Neural progenitor cell (in vitro differentiated cells): ENCODE results near the gene KIRREL3. TPM values are rescaled to one million over a fixed set of nuclear protein-coding genes. Genes with fewer than 3 reads are reported as not detected.
A peak's percentile ranks its signal among the peaks of the same experiment; 100 is the strongest.

Experiments used
- DNase-seq: peaks from one replicate; pipeline ENCODE4 v3.0.0-alpha.2; 2016; ENCODE audit warnings: low spot score
- H2AFZ ChIP-seq: fragments of 200-600 bp; sonication (generic); replicated peaks from 2 replicates; pipeline ENCODE4 v1.6.1; 2016; ENCODE audit warnings: antibody characterized with exemption
- H3F3A ChIP-seq: fragments of 200-600 bp; sonication (generic); 2 replicates; pipeline ENCODE4 v1.6.1; 2016; ENCODE audit warnings: antibody characterized with exemption, low read depth
- H3K27ac ChIP-seq: fragments of 200-600 bp; sonication (generic); 2 replicates; pipeline ENCODE4 v1.5.1; 2016; ENCODE audit warnings: mild to moderate bottlenecking
- H3K27me3 ChIP-seq: fragments of 200-600 bp; sonication (generic); 2 replicates; pipeline ENCODE4 v1.6.1; 2016; ENCODE audit warnings: mild to moderate bottlenecking, moderate library complexity
- H3K36me3 ChIP-seq: fragments of 200-600 bp; sonication (generic); 2 replicates; pipeline ENCODE4 v1.5.1; 2016
- H3K4me1 ChIP-seq: fragments of 200-600 bp; sonication (generic); 2 replicates; pipeline ENCODE4 v1.6.1; 2016; ENCODE audit warnings: mixed run types
- H3K4me2 ChIP-seq: fragments of 200-600 bp; sonication (generic); 2 replicates; pipeline ENCODE4 v1.6.1; 2016
- H3K4me3 ChIP-seq: fragments of 200-600 bp; sonication (generic); 2 replicates; pipeline ENCODE4 v1.5.1; 2016
- H3K79me2 ChIP-seq: fragments of 200-600 bp; sonication (generic); 2 replicates; pipeline ENCODE4 v1.6.1; 2016; ENCODE audit warnings: low read depth
- H3K9ac ChIP-seq: fragments of 200-600 bp; sonication (generic); 2 replicates; pipeline ENCODE4 v1.6.1; 2016
- H3K9me3 ChIP-seq: fragments of 200-600 bp; sonication (generic); 2 replicates; pipeline ENCODE4 v1.5.1; 2016; ENCODE audit warnings: low read depth
- H4K20me1 ChIP-seq: fragments of 200-600 bp; sonication (generic); 2 replicates; pipeline ENCODE4 v1.6.1; 2016; ENCODE audit warnings: low read depth
- H3K27ac Mint-ChIP-seq: 3 replicates; pipeline ENCODE4 v1.8.0; 2021; ENCODE audit warnings: mixed read lengths
- H3K27me3 Mint-ChIP-seq: 2 replicates; pipeline ENCODE4 v1.8.0; 2022; ENCODE audit warnings: low read depth, mild to moderate bottlenecking, inconsistent platforms, moderate library complexity, mixed read lengths; ENCODE audit not compliant: insufficient read depth
- H3K36me3 Mint-ChIP-seq: 3 replicates; pipeline ENCODE4 v1.8.0; 2021; ENCODE audit warnings: mixed read lengths
- H3K4me1 Mint-ChIP-seq: 3 replicates; pipeline ENCODE4 v1.8.0; 2021; ENCODE audit warnings: mixed read lengths
- H3K4me3 Mint-ChIP-seq: 3 replicates; pipeline ENCODE4 v1.8.0; 2021; ENCODE audit warnings: mild to moderate bottlenecking, moderate library complexity, mixed read lengths
- H3K9me3 Mint-ChIP-seq: 3 replicates; pipeline ENCODE4 v1.8.0; 2020; ENCODE audit warnings: mixed read lengths
- EZH2 ChIP-seq: fragments of 200-600 bp; sonication (generic); IDR thresholded peaks from 2 replicates; pipeline ENCODE4 v1.6.1; 2017; ENCODE audit warnings: antibody characterized with exemption, mild to moderate bottlenecking, moderate library complexity
- EZH2phosphoT487 ChIP-seq: fragments of 200-600 bp; sonication (generic); IDR thresholded peaks from 2 replicates; pipeline ENCODE4 v1.6.1; 2017; ENCODE audit warnings: antibody characterized with exemption
- total RNA-seq: library from RNA; depleted of rRNA; stranded (reverse); fragments of >200 nt; gene quantifications from 2 replicates; pipeline ENCODE4 v1.2.3, GENCODE V29; 2015; ENCODE audit warnings: low replicate concordance
- TF ChIP-seq, protein P1 (sequence below): fragments of 200-600 bp; sonication (generic); IDR thresholded peaks from 2 replicates; pipeline ENCODE4 v1.5.1; 2017; ENCODE audit warnings: antibody characterized with exemption, mild to moderate bottlenecking

Gene KIRREL3
- total RNA-seq, 1 donor from 2014 or later, result 1.1 TPM

DNA sequence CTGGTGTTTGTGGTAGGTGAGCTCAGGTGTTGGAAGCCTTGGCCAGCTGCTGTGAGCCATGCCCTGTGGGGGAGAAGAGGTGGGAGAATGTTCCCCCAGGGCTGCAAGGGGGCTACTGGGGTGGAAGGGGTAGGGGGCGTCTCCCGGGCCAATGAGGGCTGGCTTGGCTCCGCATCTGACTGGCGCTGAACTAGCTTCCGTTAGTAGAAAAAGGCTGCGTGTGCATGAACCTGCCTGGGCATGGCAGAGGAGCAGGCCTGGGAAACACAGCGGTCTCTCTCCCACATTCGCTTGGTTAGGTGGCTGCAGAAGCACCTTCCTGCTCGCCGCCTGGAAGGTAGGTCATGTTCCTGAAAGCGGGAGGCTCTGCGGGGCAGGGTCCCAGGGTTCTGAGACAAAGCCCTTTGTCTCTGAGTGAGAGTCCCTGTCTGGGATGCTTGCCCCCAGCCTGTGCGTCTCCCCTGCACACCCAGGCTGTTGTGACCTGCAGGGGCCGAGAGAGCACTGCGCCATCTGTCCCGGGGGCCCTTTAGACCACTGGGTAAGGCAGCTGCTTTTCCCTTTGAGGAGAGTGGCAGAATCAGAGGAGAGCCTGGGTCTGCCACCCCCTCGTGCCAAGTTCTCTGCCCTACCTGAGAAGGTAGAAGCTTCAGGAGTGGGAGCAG, 466.3 kb downstream of the KIRREL3 start:
- peak; percentile 20 for DNase-seq
- H3K9ac ChIP-seq, result no peak overlapping the region
- no peaks in the 10 kb centered on the region for H3K36me3 ChIP-seq
- H3K4me1 Mint-ChIP-seq, result peaks cover 3% of the 10 kb centered on the region
- H3K9me3 Mint-ChIP-seq, result no peaks in the 10 kb centered on the region
- H3K4me3 ChIP-seq, result no peak overlapping the region
- no peaks in the 10 kb centered on the region for H3K79me2 ChIP-seq
- no peak overlapping the region for H3K4me3 Mint-ChIP-seq
- H4K20me1 ChIP-seq, result no peaks in the 10 kb centered on the region
- no peaks in the 10 kb centered on the region for H3F3A ChIP-seq
- H3K27ac Mint-ChIP-seq, result peak overlapping the region; percentile 63
- H3K4me1 ChIP-seq, result peaks cover 6% of the 10 kb centered on the region
- H2AFZ ChIP-seq, result peak overlapping the region; percentile 50
- no peak overlapping the region for H3K4me2 ChIP-seq
- H3K27ac ChIP-seq, result no peak overlapping the region
- no peaks in the 10 kb centered on the region for H3K36me3 Mint-ChIP-seq
- no peaks in the 10 kb centered on the region for H3K9me3 ChIP-seq
- TF ChIP-seq EZH2 (no peak), EZH2phosphoT487 (no peak)
- TF ChIP-seq, protein P1, sequence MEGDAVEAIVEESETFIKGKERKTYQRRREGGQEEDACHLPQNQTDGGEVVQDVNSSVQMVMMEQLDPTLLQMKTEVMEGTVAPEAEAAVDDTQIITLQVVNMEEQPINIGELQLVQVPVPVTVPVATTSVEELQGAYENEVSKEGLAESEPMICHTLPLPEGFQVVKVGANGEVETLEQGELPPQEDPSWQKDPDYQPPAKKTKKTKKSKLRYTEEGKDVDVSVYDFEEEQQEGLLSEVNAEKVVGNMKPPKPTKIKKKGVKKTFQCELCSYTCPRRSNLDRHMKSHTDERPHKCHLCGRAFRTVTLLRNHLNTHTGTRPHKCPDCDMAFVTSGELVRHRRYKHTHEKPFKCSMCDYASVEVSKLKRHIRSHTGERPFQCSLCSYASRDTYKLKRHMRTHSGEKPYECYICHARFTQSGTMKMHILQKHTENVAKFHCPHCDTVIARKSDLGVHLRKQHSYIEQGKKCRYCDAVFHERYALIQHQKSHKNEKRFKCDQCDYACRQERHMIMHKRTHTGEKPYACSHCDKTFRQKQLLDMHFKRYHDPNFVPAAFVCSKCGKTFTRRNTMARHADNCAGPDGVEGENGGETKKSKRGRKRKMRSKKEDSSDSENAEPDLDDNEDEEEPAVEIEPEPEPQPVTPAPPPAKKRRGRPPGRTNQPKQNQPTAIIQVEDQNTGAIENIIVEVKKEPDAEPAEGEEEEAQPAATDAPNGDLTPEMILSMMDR, result no peak
- no peaks in the 10 kb centered on the region for H3K27me3 ChIP-seq
- no peaks in the 10 kb centered on the region for H3K27me3 Mint-ChIP-seq

GRCh38 chr11:126533560-126533959, 467.0 kb downstream of the KIRREL3 start:
- Histone ChIP-seq H3K27me3 (no peaks in the 10 kb centered on the region), H3K4me3 (no peak overlapping the region), H3K4me2 (no peak overlapping the region), H2AFZ (no peak overlapping the region), H3K27ac (no peak overlapping the region), H3K9ac (no peak overlapping the region), H3K4me1 (peaks cover 6% of the 10 kb centered on the region), H3F3A (no peaks in the 10 kb centered on the region), H4K20me1 (no peaks in the 10 kb centered on the region), H3K36me3 (no peaks in the 10 kb centered on the region), H3K79me2 (no peaks in the 10 kb centered on the region), H3K9me3 (no peaks in the 10 kb centered on the region)
- no peaks in the 10 kb centered on the region for H3K9me3 Mint-ChIP-seq
- H3K27ac Mint-ChIP-seq, result peak overlapping the region; percentile 63
- no peaks in the 10 kb centered on the region for H3K27me3 Mint-ChIP-seq
- DNase-seq, result no peak
- no peaks in the 10 kb centered on the region for H3K36me3 Mint-ChIP-seq
- no peak overlapping the region for H3K4me3 Mint-ChIP-seq
- peaks cover 3% of the 10 kb centered on the region for H3K4me1 Mint-ChIP-seq
- TF ChIP-seq EZH2phosphoT487, result no peak
- TF ChIP-seq EZH2, result no peak
- TF ChIP-seq, protein P1, result no peak

DNA sequence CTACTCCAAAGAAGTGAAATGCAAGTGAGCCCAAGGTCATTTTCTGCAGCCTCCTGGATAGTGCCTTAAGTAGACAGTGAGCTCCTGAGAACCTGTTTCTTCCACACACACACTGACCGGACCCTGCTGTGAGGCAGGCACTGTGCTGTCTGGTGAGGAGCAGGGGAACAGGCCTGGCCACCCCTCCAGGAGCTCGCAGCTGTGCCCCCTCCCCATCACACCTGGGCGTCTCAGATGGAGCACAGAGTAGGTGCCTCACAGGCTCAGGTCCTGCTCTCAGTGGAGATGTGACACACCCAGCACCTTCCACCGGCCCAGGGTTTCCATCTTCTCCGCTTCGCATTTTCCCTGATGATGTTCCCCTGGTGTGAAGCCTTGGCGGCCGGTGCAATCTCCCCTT, 470.2 kb downstream of the KIRREL3 start:
- no peaks in the 10 kb centered on the region for H3K36me3 ChIP-seq
- no peaks in the 10 kb centered on the region for H4K20me1 ChIP-seq
- no peak for DNase-seq
- H3K36me3 Mint-ChIP-seq, result no peaks in the 10 kb centered on the region
- no peak overlapping the region for H3K27ac Mint-ChIP-seq
- H3K27ac ChIP-seq, result no peak overlapping the region
- no peaks in the 10 kb centered on the region for H3K79me2 ChIP-seq
- H3K4me3 ChIP-seq, result no peak overlapping the region
- peaks cover 9% of the 10 kb centered on the region for H3K4me1 Mint-ChIP-seq
- no peak overlapping the region for H3K9ac ChIP-seq
- H3K27me3 Mint-ChIP-seq, result peaks cover 4% of the 10 kb centered on the region
- H3K9me3 Mint-ChIP-seq, result no peaks in the 10 kb centered on the region
- H3K27me3 ChIP-seq, result no peaks in the 10 kb centered on the region
- H3F3A ChIP-seq, result no peaks in the 10 kb centered on the region
- H3K4me3 Mint-ChIP-seq, result no peak overlapping the region
- H2AFZ ChIP-seq, result no peak overlapping the region
- peaks cover 6% of the 10 kb centered on the region for H3K4me1 ChIP-seq
- no peak for TF ChIP-seq EZH2
- no peak for TF ChIP-seq EZH2phosphoT487
- TF ChIP-seq, protein P1, result no peak
- H3K4me2 ChIP-seq, result no peak overlapping the region
- no peaks in the 10 kb centered on the region for H3K9me3 ChIP-seq
